Type B pancreatic cell (in vitro differentiated cells): Measurements from ENCODE around the gene COMMD4. TPM values are rescaled to one million over a fixed set of nuclear protein-coding genes. Genes with fewer than 3 reads are reported as not detected.
A peak's percentile ranks its signal among the peaks of the same experiment; 100 is the strongest.

ENCODE experiments used
- DNase-seq: peaks from one replicate; pipeline ENCODE4 v3.0.0; 2021; ENCODE audit warnings: mixed read lengths; ENCODE audit not compliant: unreplicated experiment; ENCODE audit errors: extremely low spot score
- H3K27ac Mint-ChIP-seq: 2 replicates; pipeline ENCODE4 v1.8.0; 2021; ENCODE audit warnings: mild to moderate bottlenecking, mixed read lengths
- H3K27me3 Mint-ChIP-seq: 2 replicates; pipeline ENCODE4 v1.8.0; 2021; ENCODE audit warnings: mixed read lengths
- H3K36me3 Mint-ChIP-seq: 2 replicates; pipeline ENCODE4 v1.8.0; 2021; ENCODE audit warnings: mixed read lengths
- H3K4me1 Mint-ChIP-seq: one replicate; pipeline ENCODE4 v1.8.0; 2021; ENCODE audit warnings: mixed read lengths; ENCODE audit not compliant: unreplicated experiment
- H3K4me3 Mint-ChIP-seq: 2 replicates; pipeline ENCODE4 v1.8.0; 2021; ENCODE audit warnings: mild to moderate bottlenecking, mixed read lengths
- H3K9me3 Mint-ChIP-seq: 2 replicates; pipeline ENCODE4 v1.8.0; 2021; ENCODE audit warnings: mixed read lengths
- CTCF ChIP-seq: fragments of 200-600 bp; sonication (generic); conservative IDR thresholded peaks from 2 replicates; pipeline ENCODE4 v1.5.0; 2021; ENCODE audit warnings: antibody characterized with exemption, mild to moderate bottlenecking
- total RNA-seq: library from RNA; stranded (reverse); gene quantifications from 2 replicates; pipeline ENCODE4 v1.2.1, GENCODE V29; 2021; ENCODE audit warnings: low replicate concordance

COMMD4 gene
- total RNA-seq, 1 donor from 2014 or later = 97.7 TPM

- H3K4me3 Mint-ChIP-seq = peak overlapping the region; percentile 58
- no peaks in the 10 kb centered on the region for H3K4me1 Mint-ChIP-seq
- no peak for DNase-seq
- no peak overlapping the region for H3K27ac Mint-ChIP-seq
- H3K9me3 Mint-ChIP-seq = no peaks in the 10 kb centered on the region
- H3K36me3 Mint-ChIP-seq = no peaks in the 10 kb centered on the region
- no peak for TF ChIP-seq CTCF
- peaks cover 18% of the 10 kb centered on the region for H3K27me3 Mint-ChIP-seq
Observed at GRCh38 chr15:75349851-75350588, 14.2 kb downstream of the COMMD4 start.

GRCh38 chr15:75350601-75351361, 14.9 kb downstream of the COMMD4 start:
- no peaks in the 10 kb centered on the region for H3K9me3 Mint-ChIP-seq
- H3K4me1 Mint-ChIP-seq = no peaks in the 10 kb centered on the region
- no peak overlapping the region for H3K27ac Mint-ChIP-seq
- H3K4me3 Mint-ChIP-seq = peak overlapping the region; percentile 57
- peaks cover 12% of the 10 kb centered on the region for H3K27me3 Mint-ChIP-seq
- TF ChIP-seq CTCF = no peak
- H3K36me3 Mint-ChIP-seq = no peaks in the 10 kb centered on the region
- no peak for DNase-seq

GRCh38 chr15:75352186-75353080, 16.6 kb downstream of the COMMD4 start:
- TF ChIP-seq CTCF = no peak
- H3K9me3 Mint-ChIP-seq = no peaks in the 10 kb centered on the region
- no peaks in the 10 kb centered on the region for H3K4me1 Mint-ChIP-seq
- no peaks in the 10 kb centered on the region for H3K36me3 Mint-ChIP-seq
- H3K27me3 Mint-ChIP-seq = peaks cover under 1% of the 10 kb centered on the region
- H3K27ac Mint-ChIP-seq = no peak overlapping the region
- no peak for DNase-seq
- no peak overlapping the region for H3K4me3 Mint-ChIP-seq

- DNase-seq = no peak
- no peaks in the 10 kb centered on the region for H3K27me3 Mint-ChIP-seq
- no peak overlapping the region for H3K27ac Mint-ChIP-seq
- no peaks in the 10 kb centered on the region for H3K4me1 Mint-ChIP-seq
- H3K4me3 Mint-ChIP-seq = no peak overlapping the region
- no peak for TF ChIP-seq CTCF
- H3K36me3 Mint-ChIP-seq = no peaks in the 10 kb centered on the region
- H3K9me3 Mint-ChIP-seq = no peaks in the 10 kb centered on the region
Observed at GRCh38 chr15:75353604-75354003, 17.7 kb downstream of the COMMD4 start.

- Mint-ChIP-seq H3K27ac (no peak overlapping the region), H3K36me3 (no peaks in the 10 kb centered on the region)
- no peak for DNase-seq
Observed at GRCh38 chr15:75354454-75354853, 18.6 kb downstream of the COMMD4 start.

More at GRCh38 chr15:75354454-75354853, 18.6 kb downstream of the COMMD4 start:
- Mint-ChIP-seq H3K4me3 (no peak overlapping the region), H3K9me3 (no peaks in the 10 kb centered on the region), H3K4me1 (no peaks in the 10 kb centered on the region), H3K27me3 (no peaks in the 10 kb centered on the region)
- no peak for TF ChIP-seq CTCF
